GF-D8 (cell line): ENCODE data around the gene CEP112.

ENCODE experiments used
- DNase-seq: peaks from one replicate; lab custom pipeline; 2025; lab: John Stamatoyannopoulos, UW

The CEP112 gene

DNA sequence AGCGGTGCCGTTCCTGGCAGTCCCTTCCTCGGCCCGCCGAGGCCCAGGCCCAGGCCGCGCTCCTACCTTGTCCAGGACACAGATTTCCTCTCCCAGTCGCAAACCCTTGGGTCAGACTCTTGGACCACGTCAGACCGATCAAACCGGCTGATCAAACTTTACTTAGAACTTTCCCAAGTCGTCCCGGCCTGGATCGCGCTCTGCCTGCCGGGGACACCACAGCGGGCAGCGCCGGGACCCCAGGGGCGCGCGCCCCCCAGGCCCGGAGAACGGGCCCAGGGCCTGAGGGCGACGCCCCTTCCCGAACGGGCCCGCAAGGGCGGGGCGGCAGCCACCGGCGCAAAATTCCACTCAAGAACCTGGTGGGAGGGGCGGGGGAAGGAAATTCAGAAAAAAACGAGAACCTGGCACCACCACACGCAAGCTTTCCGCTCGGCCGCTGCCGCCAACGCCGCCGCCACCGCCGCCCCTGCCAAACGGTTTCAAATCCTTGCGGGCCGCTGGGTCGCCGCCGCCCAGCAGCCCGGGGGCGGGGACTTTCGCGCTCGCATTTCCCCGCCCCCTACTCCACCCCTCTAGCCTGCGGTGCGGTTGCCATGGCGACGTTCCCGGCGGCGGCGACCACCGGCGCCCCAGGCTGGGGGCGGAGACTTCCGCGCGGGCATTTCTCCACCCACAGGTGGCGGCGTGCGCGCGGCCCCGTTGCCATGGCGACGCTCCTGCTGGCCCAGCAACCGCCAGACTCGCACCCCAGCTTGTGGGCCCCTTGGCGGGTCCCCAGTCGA lies at the start of gene CEP112:
Gene CEP112, minus strand, starts transcription at position 541 of the 785 bp plus-strand sequence.
- DNase-seq: no peak

DNA sequence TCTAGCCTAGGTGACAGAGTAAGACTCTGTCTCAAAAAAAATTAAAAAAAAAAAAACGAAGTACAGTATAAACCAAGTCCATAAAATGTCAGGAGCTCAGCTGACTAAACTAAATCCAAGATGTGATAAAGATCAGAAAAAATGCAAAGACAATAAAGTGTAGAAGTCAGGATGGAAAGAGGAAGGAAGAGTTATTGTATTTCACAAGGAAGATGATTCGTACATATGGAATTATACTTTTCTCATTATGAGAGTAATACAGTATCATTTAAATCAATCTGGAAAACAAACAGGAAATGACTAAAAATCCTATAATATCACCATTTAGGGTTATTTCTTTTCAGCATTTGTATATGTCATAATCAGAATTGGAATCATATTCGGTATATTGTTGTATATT lies 48.7 kb upstream of the CEP112 start:
- no peak for DNase-seq

DNA sequence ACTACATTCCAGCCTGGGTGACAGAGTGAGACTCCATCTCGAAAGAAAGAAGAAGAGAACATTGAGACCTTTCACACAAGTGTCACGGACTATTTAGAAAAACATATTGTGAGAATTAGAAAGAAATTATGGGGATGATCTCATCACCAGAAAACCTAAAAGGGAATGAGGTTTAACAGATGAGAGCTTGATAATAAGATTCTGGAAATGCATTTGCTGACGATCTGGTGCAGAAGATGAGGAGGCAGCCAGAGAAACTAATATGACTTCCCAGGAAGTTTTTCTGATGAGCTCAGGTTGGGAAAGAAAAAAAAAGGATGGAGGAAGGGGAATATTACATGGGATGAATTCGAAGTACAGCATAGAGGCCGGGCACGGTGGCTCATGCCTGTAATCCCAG lies 48.1 kb upstream of the CEP112 start:
- no peak for DNase-seq

DNA sequence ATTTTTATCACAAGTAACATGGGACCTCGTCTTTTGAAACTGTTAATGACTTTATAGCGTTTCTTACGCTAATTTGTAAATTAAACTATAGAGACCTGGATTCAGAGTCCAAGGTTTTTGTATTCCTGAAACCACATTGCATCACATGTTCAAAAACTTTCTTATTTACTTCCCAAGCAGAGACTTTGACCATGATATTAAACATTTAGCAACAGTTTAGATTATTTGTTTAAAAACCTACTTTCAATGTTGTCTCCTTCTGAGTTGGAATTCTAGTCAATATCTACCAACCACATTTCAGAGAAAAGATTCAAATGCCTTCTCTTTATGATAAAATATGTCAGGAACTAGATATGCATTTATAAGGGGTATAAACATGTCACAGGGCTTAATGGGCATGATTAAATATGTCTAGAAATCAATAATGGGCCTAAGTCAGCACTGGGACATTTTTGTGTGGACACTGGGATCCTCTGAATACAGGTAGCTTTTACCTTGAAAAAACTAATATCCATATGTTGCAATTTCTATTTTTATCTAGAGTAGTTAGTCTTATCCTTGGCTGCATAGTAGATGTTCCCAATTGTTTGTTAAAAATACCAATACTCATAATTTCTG lies 43.6 kb upstream of the CEP112 start:
- DNase-seq: no peak

DNA sequence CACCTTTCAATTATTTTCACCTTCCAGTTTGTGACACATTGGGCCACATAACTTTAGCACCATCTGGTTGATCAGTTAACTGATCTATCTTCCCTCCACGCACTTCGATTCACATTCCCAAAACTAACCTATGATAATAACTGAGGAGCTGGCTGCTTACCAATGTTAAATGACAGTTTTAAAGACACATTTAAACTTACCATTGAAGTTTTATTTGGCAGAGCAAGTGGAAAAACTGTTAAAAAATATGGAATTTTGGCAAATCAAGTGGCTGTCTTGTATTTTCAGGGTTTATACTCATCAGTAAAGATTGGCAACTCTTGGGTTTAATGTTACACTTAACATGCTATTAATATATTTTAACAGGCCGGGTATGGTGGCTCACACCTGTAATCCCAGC lies 42.7 kb upstream of the CEP112 start:
- no peak for DNase-seq

DNA sequence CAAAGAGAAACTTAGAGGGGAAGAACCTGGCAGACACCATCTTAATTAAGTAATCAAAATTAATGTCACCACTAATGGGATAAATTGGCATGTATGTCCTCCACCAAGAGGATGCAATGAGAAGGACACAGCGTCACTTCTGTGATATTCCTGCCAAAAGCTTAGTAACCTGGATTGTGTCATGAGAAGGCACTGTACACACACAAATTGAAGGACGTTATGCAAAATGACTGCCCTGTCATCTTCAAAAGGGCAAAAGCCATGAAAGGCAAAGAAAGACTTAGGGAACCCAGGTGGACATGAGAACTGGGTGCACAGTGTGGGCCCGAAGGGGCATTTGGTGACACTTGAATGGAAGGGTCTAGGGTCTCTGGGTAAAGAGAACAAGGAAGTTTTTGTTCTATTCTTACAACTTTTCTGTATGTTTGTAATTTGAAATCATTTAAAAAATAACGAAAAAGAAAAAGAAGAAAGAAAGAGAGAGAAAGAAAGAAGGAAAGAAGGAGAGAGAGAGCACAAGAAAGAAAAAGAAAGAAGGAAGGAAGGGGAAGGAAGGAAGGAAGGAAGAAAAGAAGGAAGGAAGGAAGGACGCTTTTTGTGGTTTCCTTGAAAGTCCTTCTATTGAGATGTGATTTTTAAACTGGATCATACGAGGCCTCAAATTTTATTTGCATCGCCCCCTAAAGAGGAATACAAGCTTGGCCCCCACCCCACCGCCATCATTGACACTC lies 41.3 kb upstream of the CEP112 start:
- DNase-seq: no peak

DNA sequence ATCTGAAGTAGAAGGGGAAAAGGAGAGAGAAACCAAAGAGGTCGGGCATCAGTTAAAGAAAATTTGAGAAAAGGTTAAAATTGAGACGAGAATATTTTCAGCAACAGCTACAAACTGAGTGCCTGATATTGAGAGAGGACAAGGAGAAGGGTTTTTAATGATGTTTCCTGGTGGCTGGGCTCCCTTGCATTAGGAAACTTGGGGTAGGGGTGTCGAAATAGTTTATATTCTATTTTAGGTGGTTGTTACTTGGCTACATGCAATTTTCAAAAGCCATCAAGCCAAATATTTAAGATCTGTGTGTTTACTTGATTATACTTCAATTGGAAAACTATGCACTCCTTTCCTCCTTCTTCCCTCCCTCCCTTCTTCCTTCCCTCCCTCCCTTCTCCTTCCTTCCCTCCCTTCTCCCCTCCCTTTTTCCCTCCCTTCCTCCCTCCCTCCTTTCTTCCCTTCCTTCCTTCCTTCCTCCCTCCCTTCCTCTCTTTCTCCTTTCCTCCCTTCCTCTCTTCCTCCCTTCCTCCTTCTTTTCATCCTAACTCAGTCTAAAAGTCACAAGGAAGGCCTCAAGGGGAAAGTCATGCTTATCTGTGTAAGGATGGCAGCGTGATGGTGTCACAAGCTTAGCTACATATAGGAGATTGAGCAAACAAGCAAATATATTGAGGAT lies 39.1 kb upstream of the CEP112 start:
- no peak for DNase-seq

DNA sequence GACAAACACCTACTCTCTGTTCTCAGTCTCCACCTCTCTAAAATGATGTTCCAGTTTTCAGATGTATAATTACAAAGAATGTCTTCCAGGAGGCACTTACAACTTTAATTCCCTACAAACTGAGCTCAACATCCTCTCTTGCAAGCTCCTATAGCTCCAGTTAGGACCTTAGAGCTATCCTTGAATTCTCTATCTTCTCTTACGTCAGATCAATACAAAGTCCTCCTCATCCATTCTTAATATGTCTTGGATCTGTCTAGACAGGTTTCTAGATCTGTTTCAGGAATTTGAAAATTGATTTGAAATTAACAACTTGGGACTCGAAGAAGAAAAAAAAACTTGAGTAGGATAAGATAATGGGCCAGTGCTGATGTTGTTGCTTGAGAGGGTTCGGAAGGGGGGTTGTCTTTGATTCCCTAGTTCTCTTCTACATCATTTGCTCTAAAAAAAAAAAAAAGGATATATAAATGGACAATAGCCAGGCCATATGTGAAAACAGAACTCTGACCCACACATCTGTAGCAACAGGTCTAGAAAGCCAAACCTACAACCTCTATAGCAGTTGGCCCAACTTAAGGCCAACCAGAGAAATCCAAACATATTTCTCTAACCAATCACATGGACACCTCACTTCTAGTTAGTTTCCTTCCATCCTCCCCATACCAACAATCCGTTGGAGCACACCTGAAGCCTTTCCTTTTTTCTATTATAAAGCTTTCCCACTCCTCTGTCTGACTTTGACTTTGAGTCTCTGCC lies 38.0 kb upstream of the CEP112 start:
- DNase-seq: no peak

DNA sequence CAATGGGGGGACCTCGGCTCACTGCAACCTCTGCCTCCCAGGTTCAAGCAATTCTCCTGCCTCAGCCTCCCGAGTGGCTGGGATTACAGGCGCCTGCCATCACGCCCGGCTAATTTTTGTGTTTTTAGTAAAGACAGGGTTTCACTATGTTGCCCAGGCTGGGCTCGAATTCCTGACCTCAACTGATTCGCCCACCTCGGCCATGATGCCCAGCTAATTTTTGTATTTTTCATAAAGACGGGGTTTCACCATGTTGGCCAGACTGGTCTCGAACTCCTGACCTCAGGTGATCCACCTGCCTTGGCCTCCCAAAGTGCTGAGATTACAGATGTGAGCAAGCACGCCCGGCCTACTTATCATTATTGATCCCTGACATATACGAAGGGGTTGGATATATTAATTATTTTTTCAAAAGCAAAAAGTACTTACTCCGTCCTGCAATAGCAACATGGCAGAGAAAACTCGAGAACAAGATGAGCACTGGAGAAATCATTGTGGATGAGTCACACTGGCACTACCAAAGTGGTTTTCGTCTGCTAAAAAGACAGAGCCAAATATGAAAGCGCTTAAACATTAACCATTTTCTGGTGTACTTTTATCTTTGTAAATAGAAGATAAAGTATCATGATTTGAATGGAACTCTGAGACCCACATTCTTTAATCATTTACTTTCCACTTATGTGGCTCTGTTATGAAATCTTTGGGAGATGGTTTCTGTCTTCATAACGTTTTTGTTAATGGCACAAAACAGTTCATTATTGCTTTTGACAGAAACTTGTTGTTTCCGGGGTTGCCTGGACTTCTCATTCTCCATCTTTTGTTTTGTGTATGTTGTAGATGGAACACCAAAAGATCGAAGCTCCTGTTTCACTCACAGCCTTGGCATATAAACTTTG lies 37.2 kb upstream of the CEP112 start, which contains the start of gene APOH:
Gene APOH, minus strand, starts transcription at position 529 of the 896 bp plus-strand sequence. Its CDS starts 36 bp downstream, at position 493.
- DNase-seq: no peak

DNA sequence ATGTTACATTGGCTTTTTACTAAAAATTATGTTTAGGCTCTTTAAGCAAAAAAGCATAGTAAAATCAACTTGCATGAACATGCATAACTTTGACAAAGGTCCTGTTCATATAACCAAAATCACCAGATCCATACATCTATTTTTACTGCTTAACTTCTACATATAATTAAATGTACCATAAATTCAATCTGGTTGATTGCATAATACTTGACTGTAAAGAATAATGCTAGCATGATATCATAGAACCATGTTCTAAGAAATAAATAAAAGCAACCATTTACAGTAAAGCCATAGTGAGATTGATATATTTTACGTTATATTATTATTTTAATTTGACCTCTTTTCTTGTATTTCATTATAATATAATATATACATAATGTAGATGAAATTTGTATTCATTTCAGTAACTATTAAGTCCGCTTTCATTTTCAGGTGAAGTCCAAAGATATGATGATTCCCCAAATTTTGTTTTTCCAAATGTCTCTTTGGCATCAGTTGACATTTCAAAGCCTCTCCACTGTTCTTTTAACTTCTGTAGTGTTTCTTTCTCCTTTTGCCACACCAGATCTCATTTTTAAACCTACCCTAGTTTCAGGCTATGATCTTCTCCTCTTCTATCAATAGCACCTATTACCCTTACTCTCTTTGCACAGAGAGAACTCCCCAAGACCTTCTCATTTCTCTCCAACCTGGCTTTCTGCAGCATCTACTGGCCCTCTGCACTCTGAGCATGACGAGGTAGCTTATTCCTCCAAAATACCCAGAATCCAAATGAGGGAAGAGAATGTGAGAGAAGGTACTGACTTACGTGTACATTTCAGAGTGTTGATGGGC lies 35.5 kb upstream of the CEP112 start:
- no peak for DNase-seq

DNA sequence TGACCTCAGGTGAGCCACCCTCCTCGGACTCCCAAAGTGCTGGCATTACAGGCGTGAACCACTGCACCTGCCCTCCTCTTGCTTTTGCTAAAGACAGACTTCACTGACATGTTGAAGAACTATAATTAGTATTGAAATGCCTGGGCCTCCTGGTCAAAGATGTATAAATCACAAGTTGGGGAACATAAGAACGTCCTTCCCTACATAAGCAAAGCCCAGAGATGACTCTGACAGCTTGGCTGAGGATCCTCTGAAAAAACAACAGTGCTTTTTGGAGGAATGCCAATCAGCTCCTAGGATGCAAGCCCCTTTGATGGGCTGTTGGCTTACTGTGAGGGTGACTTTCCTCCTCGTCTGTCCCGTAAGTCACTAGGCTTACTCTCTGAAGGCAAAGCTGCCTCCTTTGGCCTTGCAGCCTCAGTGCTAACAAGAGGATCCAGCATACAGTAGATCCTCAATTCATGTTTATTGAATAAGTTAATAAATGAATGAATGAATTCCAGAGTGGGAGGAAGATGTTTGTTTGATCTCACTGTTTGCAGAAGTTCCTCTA lies 30.9 kb upstream of the CEP112 start:
- DNase-seq: no peak

DNA sequence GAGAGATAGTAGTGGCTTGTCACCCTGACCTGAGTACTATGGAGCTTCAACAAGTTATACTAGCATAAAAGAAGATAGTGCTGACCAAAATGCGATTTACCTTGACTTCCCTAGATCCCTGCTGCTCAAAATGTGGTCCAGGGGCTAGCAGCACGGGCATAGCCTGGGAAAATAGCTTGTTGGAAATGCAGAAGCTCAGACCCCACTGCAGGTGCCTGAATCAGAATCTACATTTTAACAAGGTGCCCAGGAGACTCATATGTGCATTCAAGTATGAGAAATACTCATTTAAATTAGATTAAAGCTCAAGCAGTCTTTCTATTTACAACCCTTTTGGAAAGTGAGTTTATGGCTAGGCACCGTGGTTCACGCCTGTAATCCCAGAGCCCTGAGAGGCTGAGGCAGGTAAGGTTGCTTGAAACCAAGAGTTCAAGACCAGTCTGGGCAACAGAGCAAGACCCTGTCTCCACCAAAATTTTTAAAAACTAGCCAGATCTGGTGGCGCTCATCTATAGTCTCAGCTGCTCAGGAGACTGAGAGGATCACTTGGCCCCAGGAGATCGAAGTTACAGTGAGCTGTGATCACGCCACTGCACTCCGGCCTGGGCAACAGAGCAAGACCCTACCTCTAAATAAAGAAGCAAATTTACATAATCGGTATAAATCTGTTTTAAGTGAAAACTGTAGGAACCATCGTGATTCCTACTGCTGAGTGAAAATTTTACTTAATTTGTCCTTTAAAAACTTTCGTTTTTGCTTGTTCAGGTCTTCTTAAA lies 30.0 kb upstream of the CEP112 start:
- DNase-seq: no peak

DNA sequence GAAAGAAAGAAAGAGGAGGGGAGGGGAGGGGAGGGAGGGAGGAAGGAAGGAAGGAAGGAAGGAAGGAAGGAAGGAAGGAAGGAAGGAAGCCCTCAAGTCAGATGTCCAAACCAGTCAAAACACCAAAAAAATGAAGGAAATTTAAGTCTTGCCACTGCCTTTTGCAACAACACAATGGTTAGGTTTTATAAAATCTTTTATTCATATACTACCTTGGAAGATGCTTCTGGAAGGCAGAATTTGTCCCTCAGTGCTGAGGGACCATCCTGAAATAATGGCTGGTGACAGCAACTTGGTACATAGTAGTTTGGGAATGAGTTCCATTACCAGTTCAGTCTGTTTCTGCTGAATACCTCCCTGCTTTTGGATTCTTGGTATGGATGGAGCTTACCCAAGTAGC lies 29.4 kb upstream of the CEP112 start:
- DNase-seq: no peak

DNA sequence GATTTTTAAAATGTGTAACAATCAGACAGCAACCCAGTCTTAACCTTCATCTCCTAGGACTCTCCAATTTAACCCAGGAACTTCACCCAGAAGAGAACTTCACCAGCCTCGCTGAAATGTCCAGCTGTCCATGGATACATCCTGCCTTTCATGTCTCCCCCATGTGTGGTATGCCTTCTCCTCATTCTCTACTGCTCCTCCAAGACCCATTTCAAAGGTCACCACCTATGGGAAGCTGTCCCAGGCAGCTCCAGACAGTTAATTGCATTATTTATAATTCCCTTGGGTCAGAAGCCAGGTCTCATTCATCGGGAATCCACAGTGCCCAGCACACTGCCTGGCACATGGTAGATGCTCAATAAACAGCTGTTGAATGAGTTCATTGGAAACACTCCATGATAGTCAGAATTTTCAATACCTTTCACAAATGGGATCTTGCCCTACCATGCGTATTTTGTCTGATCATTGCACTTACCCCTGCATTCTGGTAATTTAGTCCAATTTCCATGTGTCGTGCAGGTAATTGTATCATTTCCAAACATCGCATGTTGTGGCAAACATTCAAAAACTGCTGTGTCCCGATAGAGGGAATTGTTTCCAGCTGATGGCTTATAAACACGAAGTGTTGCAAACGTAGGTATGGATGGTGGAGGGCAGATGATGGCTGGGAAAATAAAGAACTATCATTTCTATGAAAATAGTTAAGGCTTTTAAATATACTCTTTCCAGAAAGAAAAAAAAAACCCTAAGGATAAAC lies 28.3 kb upstream of the CEP112 start:
- no peak for DNase-seq

DNA sequence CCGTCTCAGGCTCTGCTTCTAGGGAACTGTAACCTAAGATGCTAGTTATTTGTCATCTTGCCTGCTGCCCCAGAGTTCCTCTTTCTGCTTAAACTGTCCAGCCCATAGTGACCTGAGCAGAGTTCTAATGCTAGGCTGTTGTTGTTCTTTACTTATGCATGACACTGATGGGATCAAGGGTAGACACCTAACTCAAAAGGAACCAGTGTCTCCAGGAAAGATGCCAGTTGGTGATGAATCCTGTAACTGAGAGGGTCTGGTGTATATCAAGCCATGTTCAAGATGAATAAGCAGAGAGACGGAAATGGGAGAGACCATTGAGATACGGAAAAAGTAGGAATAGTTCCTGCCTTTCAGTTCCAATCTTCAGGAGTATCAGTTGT lies 23.6 kb upstream of the CEP112 start:
- DNase-seq: no peak

DNA sequence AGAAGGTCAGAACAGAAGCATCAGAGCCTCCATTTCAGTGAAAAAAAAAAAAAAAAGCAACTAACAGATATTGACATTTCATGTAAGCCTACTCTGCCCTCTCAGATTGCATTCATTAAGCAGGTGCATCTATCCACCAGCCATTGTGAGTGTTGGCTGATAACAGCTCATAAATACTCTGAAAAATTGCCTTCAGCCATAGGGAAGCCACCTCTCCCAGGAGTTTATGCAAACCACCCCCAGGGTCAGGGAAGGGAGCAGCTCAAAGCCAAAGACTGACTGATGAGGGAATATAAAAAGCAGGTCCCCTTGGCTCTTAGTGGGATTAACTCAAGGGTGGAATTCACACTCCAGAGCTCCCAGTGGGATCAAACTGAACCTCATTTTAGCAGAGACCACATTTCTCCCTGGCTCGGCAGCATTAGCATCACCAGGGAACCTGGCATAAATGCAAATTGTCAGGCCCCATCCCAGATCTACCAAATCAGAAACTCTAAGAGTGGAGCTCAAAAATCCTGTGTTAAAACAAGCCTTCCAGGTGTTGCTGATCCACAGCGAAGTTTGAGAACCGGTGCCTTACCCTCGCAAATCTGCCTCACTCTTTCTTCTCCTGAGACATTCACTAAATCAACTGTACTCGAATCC lies 23.1 kb upstream of the CEP112 start:
- DNase-seq: no peak

DNA sequence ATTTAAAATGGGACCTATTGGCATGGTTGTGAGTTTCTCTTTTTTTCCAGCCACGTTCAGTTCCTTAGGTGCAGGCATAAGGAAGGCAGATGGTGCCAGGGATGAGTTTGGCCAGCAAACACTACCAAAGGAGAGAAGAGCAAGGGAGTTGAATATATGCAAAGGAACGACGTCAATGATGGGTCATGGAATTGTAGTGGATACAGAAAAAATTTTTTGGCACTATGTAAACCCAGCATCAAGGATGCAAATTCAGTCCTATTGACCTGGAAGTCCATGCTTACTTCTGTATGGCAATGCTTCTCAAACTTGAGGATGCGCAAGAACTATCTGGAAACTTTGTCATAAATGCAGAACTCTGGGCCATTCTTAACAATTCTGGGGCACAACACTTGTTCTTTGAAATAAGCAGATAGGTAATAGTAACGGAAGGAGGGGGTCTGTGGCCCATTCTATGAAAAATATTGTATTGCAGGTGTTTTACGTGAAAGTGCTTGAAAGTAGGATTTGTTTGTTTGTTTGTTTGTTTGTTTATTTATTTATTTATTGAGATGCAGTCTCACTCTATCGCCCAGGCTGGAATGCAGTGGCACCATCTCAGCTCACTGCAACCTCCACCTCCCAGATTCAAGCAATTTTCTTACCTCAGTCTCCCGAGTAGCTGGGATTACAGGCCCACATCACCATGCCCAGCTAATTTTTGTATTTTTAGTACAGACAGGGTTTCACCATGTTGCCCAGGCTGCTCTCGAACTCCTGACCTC lies 19.3 kb upstream of the CEP112 start:
- DNase-seq: no peak
